ENCODE results near the gene IPO4. TPM values are rescaled to one million over a fixed set of nuclear protein-coding genes. Genes with fewer than 3 reads are reported as not detected.

IPO4 gene
- total and polyA plus RNA-seq, 2 of the 13 experiments (the other 11 are each of a cell fraction or from before 2014, with no cell fraction given) = 39.0 to 179 TPM

- no peak for TF ChIP-seq ZNF142 (CRISPR knock-in tag; IDR thresholded peaks at IDR 0.05)
- no peak for TF ChIP-seq ATF7-NPFF (CRISPR knock-in tag; IDR thresholded peaks at IDR 0.05; ENCODE audit: low read depth)
- TF ChIP-seq ZNF232 (CRISPR knock-in tag; IDR thresholded peaks at IDR 0.05; ENCODE audit: borderline replicate concordance) = 0 out of 2 replicates have a peak, but pooled peaks have one; percentile 41
- no peak for TF ChIP-seq AFF4 (CRISPR knock-in tag; IDR thresholded peaks at IDR 0.05)
- TF ChIP-seq, protein P1, sequence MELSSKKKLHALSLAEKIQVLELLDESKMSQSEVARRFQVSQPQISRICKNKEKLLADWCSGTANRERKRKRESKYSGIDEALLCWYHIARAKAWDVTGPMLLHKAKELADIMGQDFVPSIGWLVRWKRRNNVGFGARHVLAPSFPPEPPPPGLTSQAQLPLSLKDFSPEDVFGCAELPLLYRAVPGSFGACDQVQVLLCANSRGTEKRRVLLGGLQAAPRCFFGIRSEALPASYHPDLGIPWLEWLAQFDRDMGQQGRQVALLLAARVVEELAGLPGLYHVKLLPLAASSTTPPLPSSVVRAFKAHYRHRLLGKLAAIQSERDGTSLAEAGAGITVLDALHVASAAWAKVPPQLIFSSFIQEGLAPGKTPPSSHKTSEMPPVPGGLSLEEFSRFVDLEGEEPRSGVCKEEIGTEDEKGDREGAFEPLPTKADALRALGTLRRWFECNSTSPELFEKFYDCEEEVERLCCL (CRISPR knock-in tag; IDR thresholded peaks at IDR 0.05; ENCODE audit: borderline replicate concordance) = no peak
- TF ChIP-seq, protein P2, sequence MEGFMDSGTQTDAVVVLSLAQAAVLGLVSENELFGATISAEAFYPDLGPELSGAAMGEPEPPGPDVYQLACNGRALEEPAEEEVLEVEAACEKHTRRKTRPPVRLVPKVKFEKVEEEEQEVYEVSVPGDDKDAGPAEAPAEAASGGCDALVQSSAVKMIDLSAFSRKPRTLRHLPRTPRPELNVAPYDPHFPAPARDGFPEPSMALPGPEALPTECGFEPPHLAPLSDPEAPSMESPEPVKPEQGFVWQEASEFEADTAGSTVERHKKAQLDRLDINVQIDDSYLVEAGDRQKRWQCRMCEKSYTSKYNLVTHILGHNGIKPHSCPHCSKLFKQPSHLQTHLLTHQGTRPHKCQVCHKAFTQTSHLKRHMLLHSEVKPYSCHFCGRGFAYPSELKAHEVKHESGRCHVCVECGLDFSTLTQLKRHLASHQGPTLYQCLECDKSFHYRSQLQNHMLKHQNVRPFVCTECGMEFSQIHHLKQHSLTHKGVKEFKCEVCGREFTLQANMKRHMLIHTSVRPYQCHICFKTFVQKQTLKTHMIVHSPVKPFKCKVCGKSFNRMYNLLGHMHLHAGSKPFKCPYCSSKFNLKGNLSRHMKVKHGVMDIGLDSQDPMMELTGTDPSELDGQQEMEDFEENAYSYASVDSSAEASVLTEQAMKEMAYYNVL (CRISPR knock-in tag; IDR thresholded peaks at IDR 0.05; ENCODE audit: borderline replicate concordance) = no peak
- no peak for TF ChIP-seq ZBTB3 (CRISPR knock-in tag; IDR thresholded peaks at IDR 0.05; ENCODE audit: borderline replicate concordance, low read depth)
- peak; percentile 35; the same call in 1 of the 2 replicates for TF ChIP-seq PRDM4 (CRISPR knock-in tag; IDR thresholded peaks at IDR 0.05; ENCODE audit: borderline replicate concordance)
- TF ChIP-seq GZF1 (CRISPR knock-in tag; IDR thresholded peaks at IDR 0.05) = peak; percentile 59; the same call in 1 of the 2 replicates
- TF ChIP-seq KLF13 (CRISPR knock-in tag; IDR thresholded peaks at IDR 0.05) = peak; percentile 97
- TF ChIP-seq CEBPG (CRISPR knock-in tag; IDR thresholded peaks at IDR 0.05) = peak; percentile 10; the same call in 1 of the 2 replicates
- TF ChIP-seq, protein P3, sequence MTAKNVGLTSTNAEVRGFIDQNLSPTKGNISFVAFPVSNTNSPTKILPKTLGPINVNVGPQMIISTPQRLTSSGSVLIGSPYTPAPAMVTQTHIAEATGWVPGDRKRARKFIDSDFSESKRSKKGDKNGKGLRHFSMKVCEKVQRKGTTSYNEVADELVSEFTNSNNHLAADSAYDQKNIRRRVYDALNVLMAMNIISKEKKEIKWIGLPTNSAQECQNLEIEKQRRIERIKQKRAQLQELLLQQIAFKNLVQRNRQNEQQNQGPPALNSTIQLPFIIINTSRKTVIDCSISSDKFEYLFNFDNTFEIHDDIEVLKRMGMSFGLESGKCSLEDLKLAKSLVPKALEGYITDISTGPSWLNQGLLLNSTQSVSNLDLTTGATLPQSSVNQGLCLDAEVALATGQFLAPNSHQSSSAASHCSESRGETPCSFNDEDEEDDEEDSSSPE (CRISPR knock-in tag; IDR thresholded peaks at IDR 0.05) = no peak
Observed at GRCh38 chr14:24135584-24135833, 53.1 kb downstream of the IPO4 start (continued).

Measured in HepG2 (cell line).